ENCODE results near the gene RUNDC3A.

RUNDC3A gene

GRCh38 chr17:44277976-44278375, 30.4 kb upstream of the RUNDC3A start:
- CTCF ChIA-PET, result no interaction called here
- no peak overlapping the region for H3K27ac Mint-ChIP-seq

DNA sequence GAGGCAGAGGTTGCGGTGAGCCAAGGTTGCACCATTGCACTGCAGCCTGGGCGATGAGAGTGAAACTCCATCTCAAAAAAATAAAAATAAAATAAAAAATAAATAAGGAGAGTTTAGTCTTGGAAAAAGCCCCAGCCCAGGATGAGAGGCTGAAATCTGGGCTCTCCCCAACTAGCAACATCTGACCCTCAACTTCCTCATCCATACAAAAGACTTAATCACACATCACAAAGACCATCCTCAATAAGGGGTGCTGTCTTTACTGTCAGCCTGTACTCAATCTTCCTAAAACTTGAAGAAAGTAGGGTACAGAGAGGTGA, 29.1 kb upstream of the RUNDC3A start:
- Mint-ChIP-seq H3K27ac (no peak overlapping the region), H3K27me3 (peaks cover 44% of the 10 kb centered on the region), H3K4me3 (no peak overlapping the region), H3K4me1 (peaks cover 10% of the 10 kb centered on the region), H3K36me3 (no peaks in the 10 kb centered on the region), H3K9me3 (no peaks in the 10 kb centered on the region)
- CTCF ChIA-PET, result interaction anchor here (1.1 kb wide), 1 partner anchor 18 kb away, joined by 3 read pairs; no protein-coding TSS in a partner anchor
- DNase-seq, result no peak

More at GRCh38 chr17:44277976-44278375, 30.4 kb upstream of the RUNDC3A start:
- no peaks in the 10 kb centered on the region for H3K9me3 Mint-ChIP-seq
- no peak for DNase-seq
- peaks cover 10% of the 10 kb centered on the region for H3K4me1 Mint-ChIP-seq
- H3K36me3 Mint-ChIP-seq, result no peaks in the 10 kb centered on the region
- no peak overlapping the region for H3K4me3 Mint-ChIP-seq
- H3K27me3 Mint-ChIP-seq, result peaks cover 51% of the 10 kb centered on the region

- Mint-ChIP-seq H3K4me1 (peaks cover 10% of the 10 kb centered on the region), H3K27me3 (peaks cover 41% of the 10 kb centered on the region), H3K9me3 (no peaks in the 10 kb centered on the region), H3K36me3 (no peaks in the 10 kb centered on the region), H3K27ac (no peak overlapping the region), H3K4me3 (no peak overlapping the region)
- DNase-seq, result no peak
- CTCF ChIA-PET, result no interaction called here
Observed at GRCh38 chr17:44279666-44280391, 28.6 kb upstream of the RUNDC3A start.

DNA sequence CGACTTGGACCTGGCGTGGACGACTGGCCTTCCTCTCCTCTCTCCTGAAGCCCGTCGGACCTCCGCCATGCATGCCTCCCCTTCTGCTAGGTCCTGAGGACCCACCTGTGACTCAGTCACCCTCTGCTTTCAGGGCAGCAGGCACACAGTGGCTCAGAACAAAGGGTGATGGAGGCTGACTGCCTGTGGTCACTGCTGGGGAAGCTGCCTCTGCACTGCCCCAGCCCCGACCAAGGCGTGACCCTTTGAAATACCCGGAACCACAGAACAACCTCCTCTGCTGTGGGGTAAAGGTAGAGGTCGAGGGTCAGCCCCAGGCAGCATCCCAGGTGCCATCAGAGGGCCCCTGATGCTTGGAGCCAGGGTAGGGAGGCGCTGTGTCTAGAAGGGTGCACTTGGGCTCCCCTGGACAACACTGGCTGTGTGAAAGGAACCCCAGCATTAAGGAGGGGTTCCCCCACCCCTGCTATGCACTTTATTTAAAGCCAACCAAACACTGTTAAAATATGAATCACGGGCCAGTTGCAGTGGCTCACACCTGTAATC, 27.9 kb upstream of the RUNDC3A start:
- no peak overlapping the region for H3K27ac Mint-ChIP-seq
- peaks cover 10% of the 10 kb centered on the region for H3K4me1 Mint-ChIP-seq
- DNase-seq, result no peak
- no peaks in the 10 kb centered on the region for H3K36me3 Mint-ChIP-seq
- no peaks in the 10 kb centered on the region for H3K9me3 Mint-ChIP-seq
- peaks cover 35% of the 10 kb centered on the region for H3K27me3 Mint-ChIP-seq
- H3K4me3 Mint-ChIP-seq, result no peak overlapping the region
- CTCF ChIA-PET, result no interaction called here

DNA sequence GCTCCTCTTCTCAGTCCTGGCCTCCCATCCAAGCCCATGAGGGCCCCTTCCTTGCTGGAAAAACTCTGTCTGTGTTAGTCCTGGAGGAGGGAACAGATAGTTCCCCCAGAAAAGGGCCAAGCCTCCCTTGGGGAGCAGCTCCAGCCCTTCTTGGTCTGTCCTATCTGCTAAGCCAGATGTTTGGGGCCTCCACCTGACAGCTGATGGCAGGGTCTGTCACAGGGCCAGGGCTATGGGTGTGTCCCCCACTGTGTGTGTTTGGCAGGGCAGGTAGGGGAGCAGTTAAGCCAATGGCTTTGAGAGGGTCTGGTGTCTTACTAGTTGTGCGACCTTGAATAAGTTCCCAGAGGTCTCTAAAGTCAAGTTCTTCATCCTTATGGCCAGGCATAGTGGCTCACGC, 26.8 kb upstream of the RUNDC3A start:
- CTCF ChIA-PET, result no interaction called here
- H3K9me3 Mint-ChIP-seq, result no peaks in the 10 kb centered on the region
- no peak overlapping the region for H3K4me3 Mint-ChIP-seq
- H3K36me3 Mint-ChIP-seq, result no peaks in the 10 kb centered on the region
- peaks cover 10% of the 10 kb centered on the region for H3K4me1 Mint-ChIP-seq
- H3K27me3 Mint-ChIP-seq, result peaks cover 33% of the 10 kb centered on the region
- no peak overlapping the region for H3K27ac Mint-ChIP-seq
- DNase-seq, result no peak

GRCh38 chr17:44282264-44282663, 26.1 kb upstream of the RUNDC3A start:
- H3K4me3 Mint-ChIP-seq, result no peak overlapping the region
- H3K27me3 Mint-ChIP-seq, result peaks cover 28% of the 10 kb centered on the region
- no peak overlapping the region for H3K27ac Mint-ChIP-seq
- H3K4me1 Mint-ChIP-seq, result peaks cover 10% of the 10 kb centered on the region
- CTCF ChIA-PET, result no interaction called here
- no peaks in the 10 kb centered on the region for H3K9me3 Mint-ChIP-seq
- no peaks in the 10 kb centered on the region for H3K36me3 Mint-ChIP-seq
- DNase-seq, result no peak

DNA sequence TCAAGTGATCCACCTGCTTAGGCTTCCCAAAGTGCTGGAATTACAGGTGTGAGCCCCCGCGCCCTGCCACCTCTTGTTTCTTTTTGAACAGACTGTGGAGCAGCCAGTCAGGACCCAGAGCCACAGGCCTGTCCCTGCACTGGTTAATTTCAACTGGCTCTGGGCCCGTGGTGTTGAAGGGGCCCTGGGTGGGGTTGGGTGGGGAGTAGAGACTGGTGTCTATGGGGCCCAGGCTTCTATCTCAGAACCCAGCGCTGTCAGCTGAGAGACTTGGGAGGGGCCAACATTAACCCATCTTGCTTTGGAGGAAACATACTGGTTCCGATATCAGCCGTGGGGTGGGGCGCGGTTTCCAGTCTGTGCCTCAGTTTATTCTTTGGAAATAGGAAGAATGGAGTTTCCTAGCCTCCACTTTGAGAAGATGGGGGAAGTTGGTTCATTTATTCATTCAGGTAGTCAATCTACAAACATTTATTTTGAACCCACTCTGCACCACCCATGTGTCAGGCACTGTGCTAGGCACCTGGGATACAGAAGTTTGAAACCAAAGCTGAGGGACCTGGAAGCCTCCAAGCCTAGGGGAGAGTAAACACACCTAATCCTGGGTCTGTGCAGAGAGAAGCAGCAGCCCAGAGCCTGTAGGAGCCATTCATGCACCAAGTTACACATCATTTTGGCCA, 24.9 kb upstream of the RUNDC3A start:
- CTCF ChIA-PET, result no interaction called here
- peaks cover 10% of the 10 kb centered on the region for H3K4me1 Mint-ChIP-seq

DNA sequence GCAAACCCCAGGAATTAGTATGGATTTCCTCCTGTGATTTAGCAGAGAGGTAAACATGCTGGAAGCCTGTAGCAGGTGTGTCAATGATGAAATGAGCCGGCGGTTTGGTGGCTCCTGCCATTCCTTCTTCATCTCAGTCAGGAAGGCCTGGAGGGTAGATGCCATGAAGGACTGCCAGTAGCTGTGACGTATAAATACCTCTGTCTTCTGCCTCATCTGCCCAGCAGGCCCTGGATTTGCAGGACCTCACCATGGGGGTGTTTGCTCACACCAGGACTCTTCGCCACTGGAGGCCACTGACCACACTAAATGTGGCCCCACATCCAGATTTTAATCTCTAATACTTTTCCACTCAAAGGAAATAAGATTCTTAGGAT, 24.4 kb upstream of the RUNDC3A start:
- H3K9me3 Mint-ChIP-seq, result no peaks in the 10 kb centered on the region
- H3K36me3 Mint-ChIP-seq, result no peaks in the 10 kb centered on the region
- no peak overlapping the region for H3K27ac Mint-ChIP-seq
- no peak for DNase-seq
- no peak overlapping the region for H3K4me3 Mint-ChIP-seq
- CTCF ChIA-PET, result no interaction called here
- peaks cover 10% of the 10 kb centered on the region for H3K4me1 Mint-ChIP-seq
- H3K27me3 Mint-ChIP-seq, result peaks cover 38% of the 10 kb centered on the region

More for the DNA sequence above, 24.9 kb upstream of the RUNDC3A start:
- Mint-ChIP-seq H3K27me3 (peaks cover 36% of the 10 kb centered on the region), H3K27ac (no peak overlapping the region), H3K4me3 (no peak overlapping the region), H3K36me3 (no peaks in the 10 kb centered on the region), H3K9me3 (no peaks in the 10 kb centered on the region)
- DNase-seq, result no peak

DNA sequence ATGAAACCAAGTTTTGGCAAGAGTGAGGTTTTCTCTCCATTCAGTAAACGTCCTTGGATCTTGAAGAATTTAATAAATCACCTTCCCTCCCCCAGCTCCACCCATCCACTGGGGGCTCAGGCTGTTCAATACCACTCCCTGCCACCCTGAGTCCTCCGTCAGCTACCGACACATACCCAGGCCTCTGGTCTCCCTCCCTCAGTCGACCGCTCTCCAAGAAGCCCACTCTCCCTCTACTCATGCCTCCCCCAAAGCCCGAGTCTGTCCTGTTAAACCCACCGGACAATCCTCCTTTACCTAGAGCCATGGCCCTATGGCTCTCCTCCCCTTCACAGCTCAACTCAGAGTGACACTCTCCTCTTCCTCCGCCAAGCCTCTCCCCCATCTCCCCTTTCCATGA, 20.8 kb upstream of the RUNDC3A start:
- no peaks in the 10 kb centered on the region for H3K36me3 Mint-ChIP-seq
- CTCF ChIA-PET, result no interaction called here
- H3K27ac Mint-ChIP-seq, result no peak overlapping the region
- no peaks in the 10 kb centered on the region for H3K4me1 Mint-ChIP-seq
- H3K4me3 Mint-ChIP-seq, result no peak overlapping the region
- DNase-seq, result no peak
- H3K27me3 Mint-ChIP-seq, result peaks cover 30% of the 10 kb centered on the region
- no peaks in the 10 kb centered on the region for H3K9me3 Mint-ChIP-seq

GRCh38 chr17:44293509-44294226, 14.7 kb upstream of the RUNDC3A start:
- H3K36me3 Mint-ChIP-seq, result no peaks in the 10 kb centered on the region
- CTCF ChIA-PET, result no interaction called here

DNA sequence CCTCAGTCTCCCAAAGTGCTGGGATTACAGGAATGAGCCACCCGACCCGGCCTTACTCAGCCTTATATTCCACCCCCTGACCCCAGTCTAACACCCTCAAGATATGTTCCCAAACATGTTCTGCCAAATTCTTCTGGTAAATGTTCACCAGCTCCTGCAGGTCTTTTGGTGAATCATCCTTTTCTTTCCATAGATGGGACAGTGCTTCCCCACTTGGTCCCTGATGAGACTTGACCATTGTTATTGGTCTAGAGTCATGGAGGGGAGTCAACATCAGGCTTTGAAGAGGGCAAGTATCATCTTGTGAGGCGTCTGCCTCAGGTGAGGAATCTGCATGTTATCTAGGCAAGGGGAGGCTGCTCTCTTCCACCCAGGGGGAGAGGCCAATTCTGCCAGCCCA, 10.4 kb upstream of the RUNDC3A start:
- H3K4me3 Mint-ChIP-seq, result no peak overlapping the region
- peaks cover 24% of the 10 kb centered on the region for H3K27me3 Mint-ChIP-seq
- no peaks in the 10 kb centered on the region for H3K9me3 Mint-ChIP-seq
- no peak overlapping the region for H3K27ac Mint-ChIP-seq
- CTCF ChIA-PET, result no interaction called here
- no peaks in the 10 kb centered on the region for H3K4me1 Mint-ChIP-seq
- DNase-seq, result no peak
- H3K36me3 Mint-ChIP-seq, result no peaks in the 10 kb centered on the region

More at GRCh38 chr17:44293509-44294226, 14.7 kb upstream of the RUNDC3A start:
- peaks cover 29% of the 10 kb centered on the region for H3K27me3 Mint-ChIP-seq
- H3K9me3 Mint-ChIP-seq, result no peaks in the 10 kb centered on the region
- no peaks in the 10 kb centered on the region for H3K4me1 Mint-ChIP-seq
- DNase-seq, result no peak
- no peak overlapping the region for H3K27ac Mint-ChIP-seq
- H3K4me3 Mint-ChIP-seq, result no peak overlapping the region

GRCh38 chr17:44304651-44305050, 3.8 kb upstream of the RUNDC3A start:
- Mint-ChIP-seq H3K27ac (no peak overlapping the region), H3K36me3 (no peaks in the 10 kb centered on the region), H3K4me3 (no peak overlapping the region), H3K27me3 (peaks cover 67% of the 10 kb centered on the region), H3K9me3 (no peaks in the 10 kb centered on the region), H3K4me1 (peaks cover 16% of the 10 kb centered on the region)
- DNase-seq, result no peak
- CTCF ChIA-PET, result no interaction called here

GRCh38 chr17:44307387-44308186, 814 bp upstream of the RUNDC3A start:
- Mint-ChIP-seq H3K9me3 (no peaks in the 10 kb centered on the region), H3K4me3 (no peak overlapping the region), H3K27me3 (peaks cover 85% of the 10 kb centered on the region), H3K36me3 (no peaks in the 10 kb centered on the region), H3K27ac (no peak overlapping the region), H3K4me1 (peaks cover 21% of the 10 kb centered on the region)
- CTCF ChIA-PET, result no interaction called here
- DNase-seq, result no peak

DNA sequence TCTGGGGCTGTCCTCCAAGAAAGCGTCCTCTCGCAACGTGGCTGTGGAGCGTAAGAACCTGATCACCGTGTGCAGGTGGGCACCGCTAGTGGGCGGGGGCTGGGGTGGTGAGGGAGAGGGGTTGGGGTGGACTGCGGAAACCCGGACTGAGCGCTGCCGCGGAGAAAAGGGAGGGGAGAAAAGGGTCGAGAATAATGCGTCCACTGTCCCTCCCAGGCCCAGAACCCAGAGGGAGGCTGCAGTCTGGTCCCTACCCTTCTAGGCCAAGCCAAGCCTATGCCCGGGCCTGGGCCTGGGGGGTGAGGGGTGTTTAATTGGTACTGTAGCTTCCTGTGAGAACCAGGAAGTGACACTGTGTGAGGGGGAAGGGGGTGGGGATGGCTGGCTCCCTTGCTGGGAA, 464 bp downstream of the RUNDC3A start:
- H3K4me3 Mint-ChIP-seq, result peak overlapping the region; percentile 38
- no peak overlapping the region for H3K27ac Mint-ChIP-seq
- no peaks in the 10 kb centered on the region for H3K36me3 Mint-ChIP-seq
- H3K9me3 Mint-ChIP-seq, result no peaks in the 10 kb centered on the region
- CTCF ChIA-PET, result no interaction called here
- peaks cover 21% of the 10 kb centered on the region for H3K4me1 Mint-ChIP-seq
- H3K27me3 Mint-ChIP-seq, result peaks cover 92% of the 10 kb centered on the region
- peak; percentile 41 for DNase-seq
